Large intestine (tissue), 3 donors: ENCODE measurements around the gene SLC44A5. TPM values are rescaled to one million over a fixed set of nuclear protein-coding genes. Genes with fewer than 3 reads are reported as not detected.

Source experiments
- DNase-seq, 2 donors: peaks; one replicate each; pipeline versions ENCODE4 v3.0.0 to v3.0.0-alpha.2; 2013
- H3K27ac ChIP-seq: one replicate; pipeline ENCODE4 v1.5.1; 2013; ENCODE audit warnings: low read length
- H3K27me3 ChIP-seq: 2 replicates; pipeline ENCODE4 v1.6.1; 2013; ENCODE audit warnings: low read length; ENCODE audit not compliant: control insufficient read depth, insufficient read depth
- H3K36me3 ChIP-seq: 2 replicates; pipeline ENCODE4 v1.6.1; 2013; ENCODE audit warnings: low read length; ENCODE audit not compliant: control insufficient read depth, insufficient read depth
- H3K4me1 ChIP-seq: one replicate; pipeline ENCODE4 v1.6.1; 2013; ENCODE audit warnings: low read length; ENCODE audit not compliant: control insufficient read depth, insufficient read depth
- H3K4me3 ChIP-seq: one replicate; pipeline ENCODE4 v1.5.1; 2013; ENCODE audit warnings: low read length
- H3K9me3 ChIP-seq: one replicate; pipeline ENCODE4 v1.6.1; 2013; ENCODE audit warnings: mild to moderate bottlenecking, low read depth, low read length, moderate library complexity; ENCODE audit not compliant: control insufficient read depth
- WGBS: methylation state at CpG from one replicate; pipeline ENCODE4 v1.1.5; 2013; ENCODE audit warnings: low lambda C conversion rate; ENCODE audit not compliant: insufficient coverage; 5-methylcytosine and 5-hydroxymethylcytosine counted together
- polyA plus RNA-seq: library from polyadenylated mRNA; unstranded; fragments of 120-200 nt; gene quantifications from one replicate; pipeline ENCODE4 v1.2.1, GENCODE V29; 2013

The SLC44A5 gene
- polyA plus RNA-seq, 1 donor = 3.7 TPM

- no CpG with 5 or more reads among the region's 6 CpGs for WGBS
- H3K4me3 ChIP-seq = no peak overlapping the region
- no peaks in the 10 kb centered on the region for H3K36me3 ChIP-seq
- H3K27ac ChIP-seq = no peak overlapping the region
- DNase-seq = no peak
- H3K9me3 ChIP-seq = no peaks in the 10 kb centered on the region
- H3K27me3 ChIP-seq = no peaks in the 10 kb centered on the region
- H3K4me1 ChIP-seq = no peaks in the 10 kb centered on the region
These were observed 272.1 kb downstream of the SLC44A5 start for GRCh38 chr1:75338616-75339483.

DNA sequence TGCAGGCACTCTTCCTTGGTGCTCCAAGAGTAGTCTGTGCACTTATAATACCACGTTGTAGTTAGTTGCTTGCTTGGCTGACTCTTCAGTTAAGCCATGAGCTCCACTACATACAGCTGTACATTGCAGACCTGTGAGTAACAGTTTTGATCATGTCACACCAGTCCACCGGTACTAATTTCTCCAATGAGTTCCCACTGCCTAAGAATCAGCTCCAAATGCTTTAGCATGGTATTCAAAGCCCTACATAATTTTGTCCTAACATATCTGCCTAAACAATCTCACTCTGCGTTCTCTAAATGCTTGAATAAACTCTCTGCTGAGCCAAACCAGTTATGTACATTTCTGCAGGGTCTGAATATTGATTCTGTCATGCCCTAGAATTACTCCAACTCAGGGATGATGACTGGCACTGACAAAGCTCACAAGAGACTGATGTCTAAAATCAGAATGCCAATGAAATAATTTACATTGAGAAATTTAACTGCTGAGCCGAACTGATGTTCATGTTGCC, 276.0 kb downstream of the SLC44A5 start:
- no peak overlapping the region for H3K4me3 ChIP-seq
- no peaks in the 10 kb centered on the region for H3K36me3 ChIP-seq
- H3K27me3 ChIP-seq = no peaks in the 10 kb centered on the region
- no peaks in the 10 kb centered on the region for H3K4me1 ChIP-seq
- no peak for DNase-seq
- no CpG with 5 or more reads among the region's 4 CpGs for WGBS
- no peak overlapping the region for H3K27ac ChIP-seq
- H3K9me3 ChIP-seq = no peaks in the 10 kb centered on the region

DNA sequence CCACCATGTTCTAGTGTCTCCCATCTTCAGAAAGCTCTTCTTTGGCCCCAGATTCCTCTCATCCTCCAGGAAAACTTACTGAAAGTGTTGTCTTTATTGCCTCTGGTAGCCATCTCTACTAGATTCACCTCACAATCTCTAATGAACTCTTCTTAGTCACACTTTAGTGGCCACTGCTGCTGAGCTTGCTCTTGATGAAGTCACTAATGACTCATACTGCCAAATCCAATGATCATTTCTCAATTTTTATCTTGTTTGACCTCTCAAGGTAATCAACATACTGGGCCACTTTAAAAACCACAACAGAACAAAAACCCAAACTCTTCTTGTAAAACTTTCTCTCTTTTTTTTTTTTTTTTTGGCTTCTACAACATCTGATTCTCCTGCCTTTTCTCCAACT, 280.3 kb downstream of the SLC44A5 start:
- H3K27me3 ChIP-seq = no peaks in the 10 kb centered on the region
- no peak for DNase-seq

GRCh38 chr1:75328691-75329090, 282.2 kb downstream of the SLC44A5 start:
- Histone ChIP-seq H3K4me1 (no peaks in the 10 kb centered on the region), H3K27me3 (no peaks in the 10 kb centered on the region), H3K9me3 (no peaks in the 10 kb centered on the region), H3K4me3 (no peak overlapping the region), H3K27ac (no peak overlapping the region), H3K36me3 (no peaks in the 10 kb centered on the region)
- no peak for DNase-seq
- no CpG with 5 or more reads among the region's 4 CpGs for WGBS

More for the DNA sequence above, 280.3 kb downstream of the SLC44A5 start:
- Histone ChIP-seq H3K4me3 (no peak overlapping the region), H3K27ac (no peak overlapping the region), H3K9me3 (no peaks in the 10 kb centered on the region), H3K36me3 (no peaks in the 10 kb centered on the region), H3K4me1 (no peaks in the 10 kb centered on the region)

- H3K36me3 ChIP-seq = no peaks in the 10 kb centered on the region
- H3K27ac ChIP-seq = no peak overlapping the region
- no peak for DNase-seq
- H3K4me3 ChIP-seq = no peak overlapping the region
- H3K9me3 ChIP-seq = no peaks in the 10 kb centered on the region
- H3K4me1 ChIP-seq = no peaks in the 10 kb centered on the region
- H3K27me3 ChIP-seq = no peaks in the 10 kb centered on the region
- no CpG with 5 or more reads among the region's 2 CpGs for WGBS
These were observed 283.5 kb downstream of the SLC44A5 start for GRCh38 chr1:75327395-75327794.

DNA sequence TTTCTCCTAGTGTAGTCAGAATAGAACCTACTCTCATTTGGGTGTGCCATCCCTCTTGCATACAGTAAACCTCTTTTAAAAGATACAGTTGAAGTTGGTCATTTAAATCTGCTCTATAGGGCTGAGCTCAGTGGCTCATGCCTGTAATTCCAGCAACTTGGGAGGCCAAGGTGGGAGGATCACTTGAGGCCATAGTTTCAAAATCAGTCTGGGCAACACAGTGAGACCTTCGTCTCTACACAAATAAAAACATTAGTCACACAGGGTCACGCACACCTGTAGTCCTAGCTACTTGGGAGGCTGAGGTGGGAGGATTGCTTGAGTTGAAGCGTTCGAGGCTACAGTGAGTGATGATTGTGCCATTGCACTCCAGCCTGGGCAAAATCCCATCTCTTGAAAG, 292.9 kb downstream of the SLC44A5 start:
- H3K36me3 ChIP-seq = no peaks in the 10 kb centered on the region
- H3K9me3 ChIP-seq = peaks cover 2% of the 10 kb centered on the region
- WGBS = 100% methylated on average over 2 of the region's 4 CpGs
- no peak for DNase-seq
- H3K27me3 ChIP-seq = no peaks in the 10 kb centered on the region
- H3K4me1 ChIP-seq = no peaks in the 10 kb centered on the region
- no peak overlapping the region for H3K27ac ChIP-seq
- no peak overlapping the region for H3K4me3 ChIP-seq

GRCh38 chr1:75316230-75316629, 294.7 kb downstream of the SLC44A5 start:
- Histone ChIP-seq H3K27ac (no peak overlapping the region), H3K36me3 (no peaks in the 10 kb centered on the region), H3K9me3 (peaks cover 1% of the 10 kb centered on the region), H3K4me1 (no peaks in the 10 kb centered on the region), H3K4me3 (no peak overlapping the region), H3K27me3 (no peaks in the 10 kb centered on the region)
- no peak for DNase-seq
- WGBS = 57% methylated on average over 1 of the region's 1 CpG

DNA sequence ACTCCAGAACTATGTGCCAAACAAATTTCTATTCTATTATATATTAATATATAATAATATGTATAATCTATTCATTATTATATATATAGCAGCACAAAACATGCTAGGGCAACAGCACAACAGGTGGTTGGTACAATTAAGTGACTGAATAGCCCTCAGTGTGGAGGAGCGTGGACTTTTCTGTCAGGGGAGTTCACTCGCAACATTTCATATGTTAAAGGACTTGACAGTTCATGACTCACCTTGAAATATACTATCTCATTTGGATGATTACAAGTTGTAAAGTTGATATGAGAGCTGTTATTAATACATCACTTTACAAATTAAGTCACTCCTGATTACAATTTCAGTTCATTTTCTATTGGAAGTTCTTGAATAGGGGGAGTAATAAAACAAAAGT, 298.3 kb downstream of the SLC44A5 start:
- H3K36me3 ChIP-seq = no peaks in the 10 kb centered on the region
- DNase-seq = no peak
- no peaks in the 10 kb centered on the region for H3K4me1 ChIP-seq
- no peaks in the 10 kb centered on the region for H3K27me3 ChIP-seq
- H3K9me3 ChIP-seq = no peaks in the 10 kb centered on the region
- no peak overlapping the region for H3K4me3 ChIP-seq
- no peak overlapping the region for H3K27ac ChIP-seq
- WGBS = no CpG with 5 or more reads among the region's 2 CpGs

DNA sequence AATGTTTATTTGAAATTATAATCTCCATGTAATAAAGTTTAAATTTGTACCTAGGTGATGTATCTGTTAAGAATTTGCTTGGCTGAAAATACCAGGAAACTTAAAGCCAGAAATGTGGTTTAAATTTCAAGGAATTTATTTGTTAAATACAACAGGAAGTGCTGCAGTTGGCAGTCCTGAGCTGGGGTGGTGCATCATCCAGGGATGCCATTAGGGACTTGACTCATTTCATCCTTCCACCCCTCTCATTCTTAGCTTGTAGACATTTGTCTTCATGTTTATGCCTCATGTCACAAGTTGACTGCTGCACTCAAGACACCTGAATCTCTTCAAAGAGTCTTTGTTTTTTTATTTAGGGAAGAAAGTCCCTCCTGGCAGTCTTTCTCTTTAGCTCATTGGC, 300.8 kb downstream of the SLC44A5 start:
- H3K27ac ChIP-seq = no peak overlapping the region
- H3K4me3 ChIP-seq = no peak overlapping the region
- no peaks in the 10 kb centered on the region for H3K9me3 ChIP-seq
- H3K4me1 ChIP-seq = no peaks in the 10 kb centered on the region
- H3K27me3 ChIP-seq = no peaks in the 10 kb centered on the region
- no peaks in the 10 kb centered on the region for H3K36me3 ChIP-seq
- no peak for DNase-seq

DNA sequence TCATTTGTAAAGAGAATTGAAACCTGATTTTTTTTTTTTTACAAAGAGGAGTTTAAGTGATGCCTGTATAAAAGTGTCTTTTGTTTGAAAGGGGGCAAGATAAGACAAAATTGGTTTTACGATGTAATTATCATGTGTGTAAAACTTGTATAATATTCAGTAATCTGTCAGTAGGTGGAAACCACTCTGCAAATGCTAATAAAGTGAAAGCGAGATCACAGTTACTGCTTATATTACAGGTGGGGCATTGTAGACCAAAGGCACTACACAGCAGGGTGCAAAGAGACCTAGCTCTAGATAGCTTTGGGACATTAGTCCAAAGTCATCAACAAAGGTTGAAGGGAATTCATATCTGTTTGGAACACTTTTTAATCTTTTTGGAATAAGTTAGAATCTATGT, 302.5 kb downstream of the SLC44A5 start:
- DNase-seq = no peak
- 37% methylated on average over 2 of the region's 2 CpGs for WGBS
- H3K36me3 ChIP-seq = no peaks in the 10 kb centered on the region
- no peaks in the 10 kb centered on the region for H3K4me1 ChIP-seq
- H3K27ac ChIP-seq = no peak overlapping the region
- H3K4me3 ChIP-seq = no peak overlapping the region
- no peaks in the 10 kb centered on the region for H3K9me3 ChIP-seq
- no peaks in the 10 kb centered on the region for H3K27me3 ChIP-seq

- Histone ChIP-seq H3K4me1 (no peaks in the 10 kb centered on the region), H3K27ac (no peak overlapping the region), H3K36me3 (no peaks in the 10 kb centered on the region), H3K27me3 (no peaks in the 10 kb centered on the region), H3K4me3 (no peak overlapping the region), H3K9me3 (no peaks in the 10 kb centered on the region)
- no peak for DNase-seq
- no CpG with 5 or more reads among the region's 2 CpGs for WGBS
These were observed 305.9 kb downstream of the SLC44A5 start for GRCh38 chr1:75305061-75305460.
